WI38 (cell line): ENCODE measurements around the gene ART5.
"Not testable (repeated sequence)": the region's sequence is repeated elsewhere in the genome, so short reads cannot be mapped to it uniquely, and the experiment has no call there.

Source experiments
- H3K4me3 ChIP-seq: 2 replicates; pipeline ENCODE4 v1.5.1; 2011; ENCODE audit warnings: low read depth, mild to moderate bottlenecking, control low read depth, low read length
- TF ChIP-seq, protein P1 (sequence below): IDR thresholded peaks from 2 replicates; pipeline ENCODE4 v1.5.1; 2012; ENCODE audit warnings: low read depth, mild to moderate bottlenecking, control low read depth, low read length

ART5 gene

DNA sequence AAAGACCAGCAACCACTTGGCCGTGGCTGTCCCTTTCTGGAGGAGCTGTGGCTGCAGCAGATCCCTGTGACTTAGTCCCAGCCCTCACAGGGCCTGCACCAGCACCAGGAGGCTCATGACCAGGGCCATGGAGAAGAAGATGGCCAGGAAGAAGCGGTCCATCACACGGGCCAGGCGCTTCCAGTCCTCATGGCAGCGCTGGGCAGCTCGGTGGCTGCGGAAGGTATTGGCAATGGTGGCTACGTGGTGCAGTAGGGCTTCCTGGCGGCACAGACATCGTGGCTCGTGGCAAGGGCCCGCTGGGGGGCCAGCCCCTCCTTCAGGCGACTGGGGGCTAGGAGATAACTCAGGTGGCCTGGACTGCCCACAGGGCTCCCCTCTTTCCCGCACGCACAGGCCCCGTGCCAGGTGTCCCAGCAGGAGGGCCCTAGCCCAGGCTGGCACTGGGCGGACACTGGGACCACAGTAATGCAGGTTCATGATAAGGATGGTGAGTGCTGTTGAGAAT lies 24.3 kb upstream of the ART5 start:
- TF ChIP-seq, protein P1, sequence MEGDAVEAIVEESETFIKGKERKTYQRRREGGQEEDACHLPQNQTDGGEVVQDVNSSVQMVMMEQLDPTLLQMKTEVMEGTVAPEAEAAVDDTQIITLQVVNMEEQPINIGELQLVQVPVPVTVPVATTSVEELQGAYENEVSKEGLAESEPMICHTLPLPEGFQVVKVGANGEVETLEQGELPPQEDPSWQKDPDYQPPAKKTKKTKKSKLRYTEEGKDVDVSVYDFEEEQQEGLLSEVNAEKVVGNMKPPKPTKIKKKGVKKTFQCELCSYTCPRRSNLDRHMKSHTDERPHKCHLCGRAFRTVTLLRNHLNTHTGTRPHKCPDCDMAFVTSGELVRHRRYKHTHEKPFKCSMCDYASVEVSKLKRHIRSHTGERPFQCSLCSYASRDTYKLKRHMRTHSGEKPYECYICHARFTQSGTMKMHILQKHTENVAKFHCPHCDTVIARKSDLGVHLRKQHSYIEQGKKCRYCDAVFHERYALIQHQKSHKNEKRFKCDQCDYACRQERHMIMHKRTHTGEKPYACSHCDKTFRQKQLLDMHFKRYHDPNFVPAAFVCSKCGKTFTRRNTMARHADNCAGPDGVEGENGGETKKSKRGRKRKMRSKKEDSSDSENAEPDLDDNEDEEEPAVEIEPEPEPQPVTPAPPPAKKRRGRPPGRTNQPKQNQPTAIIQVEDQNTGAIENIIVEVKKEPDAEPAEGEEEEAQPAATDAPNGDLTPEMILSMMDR, result no peak
- no peak overlapping the region for H3K4me3 ChIP-seq

DNA sequence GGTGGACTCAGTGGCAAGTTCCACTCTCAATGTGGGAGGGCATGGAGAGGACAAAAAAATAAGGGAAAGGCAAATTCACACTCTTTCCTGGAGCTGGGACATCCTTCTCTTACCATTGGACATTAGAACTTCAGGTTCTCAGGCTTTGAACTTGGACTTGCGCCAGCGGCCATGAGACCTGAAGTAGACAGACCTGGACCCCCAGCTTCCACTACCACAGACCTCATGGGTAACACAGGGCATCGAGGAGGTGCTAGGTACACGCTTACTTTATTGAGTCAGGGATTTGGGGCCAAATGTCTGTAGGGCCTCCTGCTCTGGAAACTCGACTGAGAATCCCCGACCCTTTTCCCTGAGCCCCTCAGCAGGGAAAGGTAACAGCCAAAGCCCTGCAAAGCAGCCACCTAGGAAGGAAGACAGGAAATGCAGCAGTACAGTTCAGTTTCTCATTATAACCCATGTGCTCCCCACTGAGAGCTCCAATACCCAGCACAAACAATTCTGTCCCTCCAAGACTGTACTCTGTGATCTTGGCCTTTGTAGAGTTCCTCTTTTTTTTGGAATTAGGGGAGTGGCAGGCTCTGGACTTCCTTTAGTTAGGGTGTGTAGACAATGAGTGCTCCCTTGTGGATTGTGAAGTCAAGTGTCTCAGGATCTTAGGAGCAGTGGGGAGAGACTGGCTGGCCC lies 23.7 kb upstream of the ART5 start:
- H3K4me3 ChIP-seq, result no peak overlapping the region
- TF ChIP-seq, protein P1, result no peak

DNA sequence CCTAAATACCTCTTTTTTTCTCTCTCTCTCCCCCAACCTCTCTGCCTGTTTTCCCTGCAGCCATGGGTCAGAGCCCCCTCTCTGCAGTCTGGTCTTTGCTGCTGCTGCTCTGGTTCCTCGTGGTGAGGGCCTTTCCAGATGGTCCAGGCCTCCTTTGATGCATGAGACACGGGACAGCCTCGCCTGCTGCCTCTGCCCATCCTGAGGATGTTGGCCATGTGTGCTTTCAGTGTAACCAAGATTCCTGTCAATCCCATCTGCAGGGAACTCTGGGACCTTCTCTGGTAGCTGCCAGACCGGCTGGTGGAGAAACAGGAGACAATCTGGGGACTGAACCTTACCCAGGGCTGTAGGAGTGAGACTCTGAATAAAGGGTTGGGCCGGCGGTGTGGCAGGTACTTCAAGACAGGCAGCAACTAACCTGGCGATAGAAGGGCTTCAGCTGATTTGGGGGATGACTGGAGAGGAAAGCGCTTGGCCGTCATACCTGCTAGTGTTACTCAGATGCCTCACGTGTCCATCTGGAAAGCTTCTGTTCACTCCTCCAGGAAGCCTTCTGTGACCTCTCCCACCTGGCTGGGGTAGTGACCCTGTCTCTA lies 22.3 kb upstream of the ART5 start:
- H3K4me3 ChIP-seq, result no peak overlapping the region
- TF ChIP-seq, protein P1, result no peak

GRCh38 chr11:3662856-3663255 lies 21.1 kb upstream of the ART5 start:
- no peak overlapping the region for H3K4me3 ChIP-seq
- TF ChIP-seq, protein P1, result no peak

GRCh38 chr11:3660960-3661359 lies 19.2 kb upstream of the ART5 start:
- TF ChIP-seq, protein P1, result no peak
- no peak overlapping the region for H3K4me3 ChIP-seq

- TF ChIP-seq, protein P1, result no peak
- no peak overlapping the region for H3K4me3 ChIP-seq
Observed at GRCh38 chr11:3659595-3660515, 18.1 kb upstream of the ART5 start.

DNA sequence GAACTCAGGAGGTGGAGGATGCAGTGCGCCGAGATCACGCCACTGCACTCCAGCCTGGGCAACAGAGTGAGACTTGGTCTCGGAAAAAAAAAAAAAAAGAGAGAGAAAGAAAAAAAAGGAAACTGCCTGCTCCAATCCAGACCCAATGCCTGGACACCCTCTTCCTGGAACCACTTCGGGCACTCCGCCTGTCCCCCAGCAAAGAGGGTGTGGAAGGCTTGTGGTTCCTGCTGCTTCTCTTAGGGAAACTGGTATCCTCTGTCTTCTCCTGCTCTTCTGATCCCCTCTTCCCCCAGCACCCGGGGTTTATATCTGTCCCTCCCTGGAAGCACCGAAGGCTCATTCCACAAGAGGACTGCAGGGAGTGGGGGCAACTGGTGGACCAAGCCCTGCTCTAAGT lies 16.5 kb upstream of the ART5 start:
- no peak overlapping the region for H3K4me3 ChIP-seq
- TF ChIP-seq, protein P1, result no peak

- not testable (repeated sequence) for H3K4me3 ChIP-seq
Observed at GRCh38 chr11:3657331-3657730, 15.5 kb upstream of the ART5 start.
